Measurements from ENCODE around the gene CLEC16A. TPM values are rescaled to one million over a fixed set of nuclear protein-coding genes. Genes with fewer than 3 reads are reported as not detected.

The CLEC16A gene
- total RNA-seq, 1 donor from 2014 or later: 34.6 TPM

- ATAC-seq (no peak), DNase-seq (no peak)
- Histone ChIP-seq H3K4me1 (peaks cover 29% of the 10 kb centered on the region), H3K9me3 (no peaks in the 10 kb centered on the region), H3K4me3 (no peak overlapping the region), H3K27ac (no peak overlapping the region), H3K27me3 (ENCODE audit: low read depth) (no peaks in the 10 kb centered on the region), H3K36me3 (peaks cover 45% of the 10 kb centered on the region)
- TF ChIP-seq CTCF (IDR thresholded peaks at IDR 0.05): no peak
- intact Hi-C loops (cut with DNase I): no loop called here
Measured at GRCh38 chr16:11050944-11051343, 106.6 kb downstream of the CLEC16A start.

GRCh38 chr16:11051430-11051829, 107.1 kb downstream of the CLEC16A start:
- Histone ChIP-seq H3K27me3 (ENCODE audit: low read depth) (no peaks in the 10 kb centered on the region), H3K36me3 (peaks cover 44% of the 10 kb centered on the region), H3K4me3 (no peak overlapping the region), H3K4me1 (peaks cover 29% of the 10 kb centered on the region), H3K27ac (no peak overlapping the region), H3K9me3 (no peaks in the 10 kb centered on the region)
- intact Hi-C loops (cut with DNase I): no loop called here
- no peak for TF ChIP-seq CTCF (IDR thresholded peaks at IDR 0.05)
- DNase-seq: no peak
- no peak for ATAC-seq

GRCh38 chr16:11051879-11052808, 107.8 kb downstream of the CLEC16A start:
- Histone ChIP-seq H3K9me3 (no peaks in the 10 kb centered on the region), H3K4me3 (no peak overlapping the region), H3K4me1 (peaks cover 29% of the 10 kb centered on the region), H3K27ac (no peak overlapping the region), H3K36me3 (peaks cover 41% of the 10 kb centered on the region), H3K27me3 (ENCODE audit: low read depth) (no peaks in the 10 kb centered on the region)
- DNase-seq (peak; percentile 65), ATAC-seq (peak; percentile 48 to 59)
- TF ChIP-seq CTCF (IDR thresholded peaks at IDR 0.05): no peak
- intact Hi-C loops (cut with DNase I): no loop called here

- no peak overlapping the region for H3K27ac ChIP-seq
- no peak for TF ChIP-seq CTCF (IDR thresholded peaks at IDR 0.05)
- H3K9me3 ChIP-seq: no peaks in the 10 kb centered on the region
- peaks cover 34% of the 10 kb centered on the region for H3K36me3 ChIP-seq
- ATAC-seq (no peak), DNase-seq (no peak)
- no peaks in the 10 kb centered on the region for H3K27me3 ChIP-seq (ENCODE audit: low read depth)
- peaks cover 14% of the 10 kb centered on the region for H3K4me1 ChIP-seq
- intact Hi-C loops (cut with DNase I): no loop called here
- H3K4me3 ChIP-seq: no peak overlapping the region
Measured at GRCh38 chr16:11053916-11054460, 109.6 kb downstream of the CLEC16A start.

- ATAC-seq: no peak
- no peak for TF ChIP-seq CTCF (IDR thresholded peaks at IDR 0.05)
- Histone ChIP-seq H3K4me1 (peaks cover 5% of the 10 kb centered on the region), H3K9me3 (no peaks in the 10 kb centered on the region), H3K27ac (no peak overlapping the region), H3K4me3 (no peak overlapping the region), H3K27me3 (ENCODE audit: low read depth) (no peaks in the 10 kb centered on the region), H3K36me3 (peaks cover 34% of the 10 kb centered on the region)
- intact Hi-C loops (cut with DNase I): no loop called here
- DNase-seq: no peak
Measured at GRCh38 chr16:11056090-11056992, 112.0 kb downstream of the CLEC16A start.

All from lower lobe of right lung (tissue), 2 donors.